Stimulated activated CD8-positive, alpha-beta memory T cell treated with anti-CD3 and anti-CD28 coated beads, Interleukin-12 subunit alpha, Interleukin-12 subunit beta, amount 100 ng/mL, for 24 hours (primary cell): ENCODE data around the gene STK33.

Source experiments
- DNase-seq: peaks from one replicate; pipeline ENCODE4 v3.0.0-alpha.2; 2020; ENCODE audit errors: extremely low read depth

Gene STK33

GRCh38 chr11:8373519-8374432 is 220.3 kb downstream of the STK33 start:
- no peak for DNase-seq

- no peak for DNase-seq
These were observed 221.2 kb downstream of the STK33 start for GRCh38 chr11:8372641-8373381.

- no peak for DNase-seq
These were observed 222.5 kb downstream of the STK33 start for GRCh38 chr11:8371516-8371884.

GRCh38 chr11:8370812-8371515 is 223.1 kb downstream of the STK33 start:
- no peak for DNase-seq

GRCh38 chr11:8369592-8370205 is 224.3 kb downstream of the STK33 start:
- no peak for DNase-seq

- DNase-seq: no peak
These were observed 225.3 kb downstream of the STK33 start for GRCh38 chr11:8368772-8369171.

GRCh38 chr11:8368194-8368593 is 225.8 kb downstream of the STK33 start:
- no peak for DNase-seq

- no peak for DNase-seq
These were observed 227.7 kb downstream of the STK33 start for GRCh38 chr11:8366316-8366715.

GRCh38 chr11:8365216-8365941 is 228.6 kb downstream of the STK33 start:
- DNase-seq: no peak

GRCh38 chr11:8363921-8364320 is 230.1 kb downstream of the STK33 start:
- no peak for DNase-seq

GRCh38 chr11:8362899-8363298 is 231.1 kb downstream of the STK33 start:
- DNase-seq: no peak

GRCh38 chr11:8362491-8362890 is 231.5 kb downstream of the STK33 start:
- DNase-seq: no peak

- no peak for DNase-seq
These were observed 232.3 kb downstream of the STK33 start for GRCh38 chr11:8361664-8362210.

GRCh38 chr11:8361206-8361605 is 232.8 kb downstream of the STK33 start:
- no peak for DNase-seq

GRCh38 chr11:8360086-8360828 is 233.8 kb downstream of the STK33 start:
- no peak for DNase-seq

- DNase-seq: no peak
These were observed 234.5 kb downstream of the STK33 start for GRCh38 chr11:8359521-8359920.

GRCh38 chr11:8357891-8358566 is 236.0 kb downstream of the STK33 start:
- DNase-seq: no peak

GRCh38 chr11:8357505-8357888 is 236.5 kb downstream of the STK33 start:
- no peak for DNase-seq

- DNase-seq: no peak
These were observed 237.1 kb downstream of the STK33 start for GRCh38 chr11:8356721-8357504.
